Lung (tissue), 12 donors: ENCODE data around the gene SLC16A12. TPM values are rescaled to one million over a fixed set of nuclear protein-coding genes. Genes with fewer than 3 reads are reported as not detected.

Experiments used
- ATAC-seq: fragments of 200-7000 bp; cut with Tn5 transposase; one replicate; pipeline ENCODE4 v1.9.1; 2020; ENCODE audit warnings: moderate number of reproducible peaks; ENCODE audit not compliant: insufficient read depth, low FRiP score
- DNase-seq, 3 donors: peaks; one replicate each; pipeline ENCODE4 v3.0.0-alpha.2; 2013 to 2017
- H3K27ac ChIP-seq, 2 donors: one replicate each; pipeline ENCODE4 v1.5.1; 2013; ENCODE audit warnings: mild to moderate bottlenecking in 2 of 2, moderate library complexity in 2 of 2, control low read depth in 1 of 2, inconsistent platforms in 1 of 2, low read depth in 1 of 2, low read length in 1 of 2
- H3K27me3 ChIP-seq, 3 donors: one replicate each; pipeline ENCODE4 v1.5.1; 2013; ENCODE audit warnings: low read length in 2 of 3; ENCODE audit not compliant: control insufficient read depth in 3 of 3, insufficient read depth in 3 of 3
- H3K36me3 ChIP-seq, 4 donors: one replicate each; pipeline ENCODE4 v1.5.1; 2013; ENCODE audit warnings: low read length in 4 of 4, mild to moderate bottlenecking in 1 of 4, moderate library complexity in 1 of 4; ENCODE audit not compliant: control insufficient read depth in 4 of 4, insufficient read depth in 4 of 4
- H3K4me1 ChIP-seq, 5 donors: one replicate each; pipeline ENCODE4 v1.5.1; 2013; ENCODE audit warnings: low read length in 5 of 5, mild to moderate bottlenecking in 2 of 5, moderate library complexity in 1 of 5; ENCODE audit not compliant: control insufficient read depth in 5 of 5, insufficient read depth in 5 of 5
- H3K4me3 ChIP-seq: one replicate; pipeline ENCODE4 v1.5.1; 2013; ENCODE audit warnings: mild to moderate bottlenecking, control low read depth, moderate library complexity
- H3K9ac ChIP-seq, 2 donors: one replicate each; pipeline ENCODE4 v1.5.1; 2013; ENCODE audit warnings: low read length in 2 of 2, control low read depth in 1 of 2; ENCODE audit not compliant: insufficient read depth in 1 of 2
- H3K9me3 ChIP-seq, 4 donors: one replicate each; pipeline ENCODE4 v1.5.1; 2013; ENCODE audit warnings: low read length in 3 of 4, mild to moderate bottlenecking in 1 of 4, moderate library complexity in 1 of 4; ENCODE audit not compliant: control insufficient read depth in 4 of 4, insufficient read depth in 3 of 4
- CTCF ChIP-seq: IDR thresholded peaks from 2 replicates; pipeline ENCODE4 v1.5.1; 2012; ENCODE audit warnings: mild to moderate bottlenecking; ENCODE audit errors: control extremely low read depth, extremely low read depth
- WGBS, 2 donors: extraction: QIAGEN DNeasy Blood & Tissue Kit; methylation state at CpG; one replicate each; pipeline ENCODE4 v1.1.7; 2013; 5-methylcytosine and 5-hydroxymethylcytosine counted together
- polyA plus RNA-seq, 2 donors: library from polyadenylated mRNA; stranded (reverse); fragments of 200-250 nt; gene quantifications; one replicate each; pipeline ENCODE4 v1.2.1, GENCODE V29; 2013
- total RNA-seq, 2 donors: library from RNA; depleted of rRNA in 1 of 2; stranded (reverse); fragments of >200 nt in 1 of 2; gene quantifications; one replicate each; pipeline ENCODE4 v1.2.1, GENCODE V29; 2014 to 2021
- donor health status: control.
- donor health status: control.
- donor health status: Bipolar disorder and iron deficiency.
- donor health status: healthy.
- donor health status: DM: yes; HTN: yes; CAD: no.

Gene SLC16A12
- total and polyA plus RNA-seq, 4 donors = 0.45 to 4.6 (median 1.3) TPM

GRCh38 chr10:89520706-89521105 lies 14.7 kb downstream of the SLC16A12 start:
- peaks cover 0 to 10% (median 4%) of the 10 kb centered on the region in 5 donors for H3K4me1 ChIP-seq
- H3K36me3 ChIP-seq = no peaks in the 10 kb centered on the region
- no peaks in the 10 kb centered on the region for H3K27me3 ChIP-seq
- no peak for ATAC-seq
- H3K4me3 ChIP-seq = no peak overlapping the region
- DNase-seq = no peak
- H3K9ac ChIP-seq = no peak overlapping the region
- no peak overlapping the region for H3K27ac ChIP-seq
- no peak for TF ChIP-seq CTCF
- no peaks in the 10 kb centered on the region for H3K9me3 ChIP-seq
- 94 to 95% methylated on average over 1 of the region's 1 CpG for WGBS, 2 donors

GRCh38 chr10:89518876-89519842 lies 16.2 kb downstream of the SLC16A12 start:
- H3K36me3 ChIP-seq = no peaks in the 10 kb centered on the region
- H3K4me1 ChIP-seq = peaks cover 0 to 9% (median 8%) of the 10 kb centered on the region in 5 donors
- no peak for TF ChIP-seq CTCF
- no peak for ATAC-seq
- WGBS, 2 donors = 86 to 90% methylated on average over 12 of the region's 12 CpGs
- peak in 1 of 3 donors; percentile 32 for DNase-seq
- peak overlapping the region in 1 of 2 donors; percentile 41 for H3K27ac ChIP-seq
- no peak overlapping the region for H3K4me3 ChIP-seq
- no peaks in the 10 kb centered on the region for H3K27me3 ChIP-seq
- no peaks in the 10 kb centered on the region for H3K9me3 ChIP-seq
- H3K9ac ChIP-seq = no peak overlapping the region

GRCh38 chr10:89518108-89518507 lies 17.3 kb downstream of the SLC16A12 start:
- H3K4me1 ChIP-seq = peaks cover 0 to 9% (median 8%) of the 10 kb centered on the region in 5 donors
- DNase-seq (no peak), ATAC-seq (no peak)
- H3K36me3 ChIP-seq = no peaks in the 10 kb centered on the region
- H3K9me3 ChIP-seq = no peaks in the 10 kb centered on the region
- no peak for TF ChIP-seq CTCF
- H3K27ac ChIP-seq = peak overlapping the region in 1 of 2 donors; percentile 25
- H3K4me3 ChIP-seq = no peak overlapping the region
- H3K9ac ChIP-seq = no peak overlapping the region
- H3K27me3 ChIP-seq = no peaks in the 10 kb centered on the region
- WGBS, 2 donors = 82 to 92% methylated on average over 3 of the region's 3 CpGs
